ENCODE measurements around the gene CDCA7L.
"Not testable (repeated sequence)": the region's sequence is repeated elsewhere in the genome, so short reads cannot be mapped to it uniquely, and the experiment has no call there.

Gene CDCA7L

DNA sequence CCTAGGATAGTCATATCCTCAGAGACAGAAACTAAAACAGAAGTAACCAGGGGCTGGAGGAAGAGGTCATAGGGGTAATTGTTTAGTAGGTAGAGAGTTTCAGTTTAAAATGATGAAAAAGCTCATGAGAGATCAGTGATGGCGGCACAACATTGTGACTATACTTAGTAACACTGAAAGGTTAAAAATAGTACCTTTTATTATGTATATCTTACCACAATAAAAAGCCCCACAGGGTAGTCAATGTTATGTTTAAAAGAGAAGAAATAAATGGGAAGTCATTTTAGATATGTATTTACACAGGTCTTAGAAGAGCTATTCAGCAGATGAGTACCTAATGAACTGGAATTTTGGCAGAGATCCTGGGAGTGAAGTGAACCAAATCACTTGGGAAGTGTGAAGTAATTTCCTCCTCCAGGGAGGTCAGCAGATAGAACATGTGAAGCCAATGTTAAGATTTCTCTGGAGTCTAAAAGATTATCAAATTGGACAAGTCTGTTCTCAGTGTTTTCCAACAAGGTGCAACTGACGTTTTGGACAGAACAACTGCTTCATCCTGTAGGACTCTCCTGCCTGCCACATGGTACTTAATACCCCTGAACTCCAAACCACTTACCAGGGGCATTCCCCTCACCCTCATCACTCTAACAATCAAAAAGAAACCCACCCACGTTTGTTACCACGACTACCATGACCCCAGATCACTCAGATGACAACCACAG is 6.4 kb downstream of the CDCA7L start:
- no peak overlapping the region for H3K4me3 ChIP-seq (ENCODE audit: low read depth, low read length)
- TF ChIP-seq, protein P1, sequence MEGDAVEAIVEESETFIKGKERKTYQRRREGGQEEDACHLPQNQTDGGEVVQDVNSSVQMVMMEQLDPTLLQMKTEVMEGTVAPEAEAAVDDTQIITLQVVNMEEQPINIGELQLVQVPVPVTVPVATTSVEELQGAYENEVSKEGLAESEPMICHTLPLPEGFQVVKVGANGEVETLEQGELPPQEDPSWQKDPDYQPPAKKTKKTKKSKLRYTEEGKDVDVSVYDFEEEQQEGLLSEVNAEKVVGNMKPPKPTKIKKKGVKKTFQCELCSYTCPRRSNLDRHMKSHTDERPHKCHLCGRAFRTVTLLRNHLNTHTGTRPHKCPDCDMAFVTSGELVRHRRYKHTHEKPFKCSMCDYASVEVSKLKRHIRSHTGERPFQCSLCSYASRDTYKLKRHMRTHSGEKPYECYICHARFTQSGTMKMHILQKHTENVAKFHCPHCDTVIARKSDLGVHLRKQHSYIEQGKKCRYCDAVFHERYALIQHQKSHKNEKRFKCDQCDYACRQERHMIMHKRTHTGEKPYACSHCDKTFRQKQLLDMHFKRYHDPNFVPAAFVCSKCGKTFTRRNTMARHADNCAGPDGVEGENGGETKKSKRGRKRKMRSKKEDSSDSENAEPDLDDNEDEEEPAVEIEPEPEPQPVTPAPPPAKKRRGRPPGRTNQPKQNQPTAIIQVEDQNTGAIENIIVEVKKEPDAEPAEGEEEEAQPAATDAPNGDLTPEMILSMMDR (IDR thresholded peaks at IDR 0.05; ENCODE audit: low read depth, low read length), result no peak

DNA sequence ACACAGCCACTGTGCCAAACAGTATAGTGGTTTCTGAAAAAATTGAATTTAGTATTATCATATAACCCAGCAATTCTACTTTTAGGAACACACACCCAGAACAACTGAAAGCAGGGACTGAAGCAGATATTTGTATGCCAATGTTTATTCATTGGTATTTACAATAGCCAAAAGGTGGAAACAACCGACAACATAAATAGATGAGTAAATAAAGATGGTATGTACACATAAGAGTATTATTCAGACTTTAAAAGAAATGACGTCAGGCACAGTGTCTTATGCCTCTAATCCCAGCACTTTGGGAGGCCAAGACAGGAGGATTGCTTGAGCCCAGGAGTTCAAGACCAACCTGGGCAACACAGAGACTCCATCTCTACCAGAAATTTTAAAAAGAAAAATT is 7.2 kb downstream of the CDCA7L start:
- H3K4me3 ChIP-seq (ENCODE audit: low read depth, low read length), result no peak overlapping the region
- TF ChIP-seq, protein P1 (IDR thresholded peaks at IDR 0.05; ENCODE audit: low read depth, low read length), result no peak

DNA sequence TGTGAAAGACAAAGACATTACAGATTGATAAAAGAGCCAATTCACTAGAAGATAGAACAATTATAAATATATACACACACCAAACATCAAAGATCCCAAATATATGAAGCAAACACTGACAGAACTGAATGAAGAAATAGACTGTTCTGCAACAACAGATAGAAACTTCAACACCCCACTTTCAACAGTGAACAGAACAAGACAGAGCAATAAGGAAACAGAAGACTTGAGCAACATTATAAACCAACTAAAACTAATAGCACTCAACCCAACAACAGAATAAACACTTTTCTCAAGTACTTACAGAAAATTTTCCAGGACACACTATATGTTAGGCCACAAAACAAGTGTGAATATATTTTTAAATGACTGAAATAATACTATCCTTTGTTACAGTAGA is 10.9 kb downstream of the CDCA7L start:
- no peak overlapping the region for H3K4me3 ChIP-seq (ENCODE audit: low read depth, low read length)
- TF ChIP-seq, protein P1 (IDR thresholded peaks at IDR 0.05; ENCODE audit: low read depth, low read length), result no peak

DNA sequence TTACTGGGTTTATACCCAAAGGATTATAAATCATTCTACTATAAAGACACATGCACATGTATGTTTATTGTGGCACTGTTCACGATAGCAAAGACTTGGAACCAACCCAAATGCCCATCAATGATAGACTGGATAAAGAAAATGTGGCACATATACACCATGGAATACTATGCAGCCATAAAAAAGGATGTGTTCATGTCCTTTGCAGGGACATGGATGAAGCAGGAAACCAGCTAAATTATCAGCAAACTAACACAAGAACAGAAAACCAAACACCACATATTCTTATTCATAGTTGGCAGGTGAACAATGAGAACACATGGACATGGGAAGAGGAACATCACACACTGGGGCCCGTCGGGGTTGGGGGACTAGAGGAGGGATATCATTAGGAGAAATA is 12.4 kb downstream of the CDCA7L start:
- H3K4me3 ChIP-seq (ENCODE audit: low read depth, low read length), result not testable (repeated sequence)

DNA sequence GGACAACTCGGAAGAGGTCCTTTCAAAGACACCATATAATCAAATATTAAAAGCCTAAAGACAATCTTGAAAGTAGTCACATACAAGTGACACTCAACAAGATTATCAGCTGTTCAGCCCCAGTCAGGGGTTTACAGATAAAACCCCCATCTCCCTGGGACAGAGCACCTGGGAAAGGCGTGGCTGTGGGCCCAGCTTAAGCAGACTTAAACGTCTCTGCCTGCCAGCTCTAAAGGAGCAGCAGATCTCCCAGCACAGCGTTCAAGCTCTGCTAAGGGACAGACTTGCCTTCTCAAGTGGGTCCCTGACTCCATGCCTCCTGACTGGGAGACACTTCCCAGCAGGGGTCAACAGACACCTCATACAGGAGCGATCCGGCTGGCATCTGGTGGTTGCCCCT is 18.0 kb downstream of the CDCA7L start:
- H3K4me3 ChIP-seq (ENCODE audit: low read depth, low read length), result no peak overlapping the region
- TF ChIP-seq, protein P1 (IDR thresholded peaks at IDR 0.05; ENCODE audit: low read depth, low read length), result no peak

DNA sequence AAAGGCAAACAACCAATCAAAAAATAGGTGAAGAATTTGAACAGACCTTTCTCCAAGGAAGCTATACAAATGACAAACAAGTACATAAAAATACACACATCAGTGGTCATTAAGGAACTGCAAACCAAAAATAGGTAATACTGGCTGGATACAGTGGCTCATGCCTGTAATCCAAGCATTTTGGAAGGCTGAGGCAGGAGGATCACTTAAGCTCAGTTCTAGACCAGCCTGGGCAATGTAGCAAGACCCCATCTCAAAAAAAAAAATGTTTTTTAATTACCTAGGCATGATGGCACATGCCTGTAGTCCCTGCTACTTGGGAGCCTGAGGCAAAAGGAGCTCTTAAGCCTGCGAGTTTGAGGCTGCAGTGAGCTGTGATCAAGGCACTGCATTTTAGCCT is 19.3 kb downstream of the CDCA7L start:
- no peak overlapping the region for H3K4me3 ChIP-seq (ENCODE audit: low read depth, low read length)
- TF ChIP-seq, protein P1 (IDR thresholded peaks at IDR 0.05; ENCODE audit: low read depth, low read length), result no peak

DNA sequence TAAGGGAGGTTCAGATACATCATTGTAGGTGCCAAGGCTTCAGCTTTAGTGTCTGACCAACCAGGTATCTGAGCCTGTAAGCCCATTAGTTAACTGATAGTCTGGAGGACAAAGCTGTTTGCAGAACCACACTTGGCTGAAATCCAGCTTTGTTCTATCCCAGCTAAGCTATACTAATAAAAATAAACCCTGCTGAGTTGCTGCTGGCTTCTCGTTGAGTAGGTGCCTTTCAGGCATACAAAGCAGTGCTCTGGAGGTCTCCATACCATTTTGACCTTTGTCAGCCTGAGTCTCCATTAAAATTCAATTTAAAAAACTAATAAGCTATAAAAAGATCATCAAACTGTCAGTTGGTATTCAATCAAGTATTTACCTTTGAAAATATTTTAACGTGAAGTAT is 22.0 kb downstream of the CDCA7L start:
- TF ChIP-seq, protein P1 (IDR thresholded peaks at IDR 0.05; ENCODE audit: low read depth, low read length), result no peak
- no peak overlapping the region for H3K4me3 ChIP-seq (ENCODE audit: low read depth, low read length)

DNA sequence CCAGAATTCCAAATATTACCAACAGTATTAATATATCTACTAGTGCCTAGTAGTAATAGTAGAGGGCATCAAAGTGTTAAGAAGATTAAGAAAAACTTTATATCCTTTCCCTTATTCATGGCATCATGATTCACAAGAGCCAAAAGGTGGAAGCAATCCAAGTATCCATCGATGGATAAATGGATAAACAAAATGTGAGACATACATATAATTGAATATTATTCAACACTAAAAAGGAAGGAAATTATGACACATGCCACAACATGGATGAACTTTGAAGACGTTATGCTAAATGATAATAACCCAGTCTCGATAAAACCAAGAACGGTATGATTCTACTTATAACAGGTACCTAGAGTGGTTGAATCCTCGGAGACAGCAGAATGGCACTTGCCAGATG is 23.1 kb downstream of the CDCA7L start:
- TF ChIP-seq, protein P1 (IDR thresholded peaks at IDR 0.05; ENCODE audit: low read depth, low read length), result no peak
- H3K4me3 ChIP-seq (ENCODE audit: low read depth, low read length), result no peak overlapping the region

Measured in WI38 (cell line).